Measurements from ENCODE around the gene SKAP2. TPM values are rescaled to one million over a fixed set of nuclear protein-coding genes. Genes with fewer than 3 reads are reported as not detected.

The SKAP2 gene
- total and polyA plus RNA-seq, 2 of the 4 experiments (the other 2 are of a cell fraction), result 5.7 to 7.4 TPM

DNA sequence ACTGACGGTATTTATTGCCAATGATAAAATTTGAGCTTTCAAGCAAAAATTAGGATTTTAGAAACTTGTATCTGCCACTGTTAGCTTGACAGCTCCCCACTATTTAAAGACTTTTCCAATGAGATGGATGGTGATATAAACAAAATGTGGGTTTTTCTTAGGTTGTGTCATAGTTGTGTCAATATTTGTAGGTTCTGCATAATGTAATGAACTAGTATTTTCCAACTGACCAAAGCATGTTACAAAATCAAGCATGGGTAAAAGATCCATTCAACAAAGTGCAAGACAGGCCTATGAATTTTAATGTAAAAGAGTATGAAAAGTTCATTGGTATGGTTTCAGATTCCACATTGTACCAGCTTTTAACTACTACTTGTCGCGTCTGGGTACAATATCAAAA lies 165.6 kb downstream of the SKAP2 start:
- ChIA-PET CTCF (interaction anchor here (1.2 kb wide), 1 partner anchor 412 kb away, joined by 3 read pairs; no protein-coding TSS in a partner anchor), POLR2A (ENCODE audit: unreplicated experiment) (no interaction called here)
- no peak for ATAC-seq (ENCODE audit: low read depth)
- WGBS, 2 experiments (ENCODE audit: extremely low coverage in 2 of 2, insufficient read length in 1 of 2), result no CpG with 5 or more reads among the region's 3 CpGs
- Histone ChIP-seq H4K5ac (ENCODE audit: low read depth, low read length) (no peak overlapping the region), H3K79me1 (ENCODE audit: low read depth in 1 of 2, low read length in 2 of 2) (no peaks in the 10 kb centered on the region), H3K9ac (ENCODE audit: low read depth, low read length) (no peak overlapping the region), H3K23ac (ENCODE audit: low read depth, low read length) (no peak overlapping the region), H3K27me3 (ENCODE audit: control insufficient read depth, insufficient read depth, low read length) (no peaks in the 10 kb centered on the region), H4K8ac (ENCODE audit: low read depth in 2 of 2, low read length in 2 of 2) (no peak overlapping the region), H3K18ac (ENCODE audit: low read depth, low read length) (no peak overlapping the region), H3K9me1 (ENCODE audit: insufficient read depth, low read length) (no peaks in the 10 kb centered on the region), H3K4me3 (ENCODE audit: insufficient read depth, low read depth, low read length) (no peak overlapping the region), H3K4me2 (ENCODE audit: low read depth, low read length) (no peak overlapping the region), H2BK5ac (ENCODE audit: low read depth, low read length, poor library complexity, severe bottlenecking) (no peak overlapping the region), H3K14ac (replicated peaks; ENCODE audit: low read depth, low read length) (no peak overlapping the region), H2BK20ac (ENCODE audit: low read depth, low read length) (no peak overlapping the region), H2AK5ac (ENCODE audit: low read depth, low read length) (no peak overlapping the region), H4K20me1 (ENCODE audit: insufficient read depth, low read length) (no peaks in the 10 kb centered on the region), H2BK120ac (ENCODE audit: low read depth, low read length) (no peak overlapping the region), H2BK15ac (ENCODE audit: low read depth, low read length) (no peak overlapping the region), H4K91ac (ENCODE audit: insufficient read depth, low read depth, low read length) (no peak overlapping the region), H3K9me3 (ENCODE audit: control insufficient read depth, insufficient read depth, low read length) (no peaks in the 10 kb centered on the region), H3K4ac (ENCODE audit: low read depth, low read length) (no peak overlapping the region), H2AFZ (replicated peaks; ENCODE audit: low read length, poor library complexity) (no peak overlapping the region), H3K27ac (ENCODE audit: insufficient read depth, low read length) (no peak overlapping the region), H2AK9ac (replicated peaks; ENCODE audit: low read depth, low read length, poor library complexity) (no peak overlapping the region), H3K56ac (ENCODE audit: extremely low read depth, insufficient read depth, low read length) (no peak overlapping the region), H3K4me1 (ENCODE audit: control insufficient read depth, insufficient read depth, low read length) (no peaks in the 10 kb centered on the region), H3K36me3 (ENCODE audit: control insufficient read depth, insufficient read depth, low read length) (no peaks in the 10 kb centered on the region)
- dilution Hi-C loops (cut with HindIII; ENCODE audit: low sequenced_read_pairs, unreplicated experiment), result no loop called here
- in situ Hi-C loops (cut with MboI; ENCODE audit: low sequenced_read_pairs), result no loop called here
- no TSS peak for BruUV-seq (replicated peaks)
- DNase-seq, result no peak
- TF ChIP-seq SMC3 (IDR thresholded peaks at IDR 0.05; ENCODE audit: low read depth, low read length), result no peak
- no peak for TF ChIP-seq CTCF (conservative IDR thresholded peaks at IDR 0.05; ENCODE audit: low read depth, low read length)
- TF ChIP-seq POLR2A (IDR thresholded peaks at IDR 0.05; ENCODE audit: low read depth, low read length), result no peak
- TF ChIP-seq FOS (IDR thresholded peaks at IDR 0.05; ENCODE audit: low read depth, low read length), result no peak
- no peak for TF ChIP-seq MAFK (IDR thresholded peaks at IDR 0.05; ENCODE audit: low read depth, low read length)
- no peak for TF ChIP-seq BHLHE40 (IDR thresholded peaks at IDR 0.05; ENCODE audit: low read depth, low read length)
- no peak for TF ChIP-seq MAZ (IDR thresholded peaks at IDR 0.05; ENCODE audit: borderline replicate concordance, low read depth, low read length)
- TF ChIP-seq, protein P1, sequence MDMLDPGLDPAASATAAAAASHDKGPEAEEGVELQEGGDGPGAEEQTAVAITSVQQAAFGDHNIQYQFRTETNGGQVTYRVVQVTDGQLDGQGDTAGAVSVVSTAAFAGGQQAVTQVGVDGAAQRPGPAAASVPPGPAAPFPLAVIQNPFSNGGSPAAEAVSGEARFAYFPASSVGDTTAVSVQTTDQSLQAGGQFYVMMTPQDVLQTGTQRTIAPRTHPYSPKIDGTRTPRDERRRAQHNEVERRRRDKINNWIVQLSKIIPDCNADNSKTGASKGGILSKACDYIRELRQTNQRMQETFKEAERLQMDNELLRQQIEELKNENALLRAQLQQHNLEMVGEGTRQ (IDR thresholded peaks at IDR 0.05; ENCODE audit: low read depth, low read length), result no peak
- no peak for TF ChIP-seq ELK1 (IDR thresholded peaks at IDR 0.05; ENCODE audit: borderline replicate concordance, low read depth, low read length)
- TF ChIP-seq CHD1 (IDR thresholded peaks at IDR 0.05; ENCODE audit: low read depth, low read length), result no peak
- TF ChIP-seq CEBPB (IDR thresholded peaks at IDR 0.05; ENCODE audit: low read depth, low read length), result no peak
- TF ChIP-seq RFX5 (IDR thresholded peaks at IDR 0.05; ENCODE audit: low read depth, low read length), result no peak
- TF ChIP-seq NFE2L2 (IDR thresholded peaks at IDR 0.05; ENCODE audit: low read depth, low read length), result no peak
- TF ChIP-seq RCOR1 (IDR thresholded peaks at IDR 0.05; ENCODE audit: insufficient replicate concordance, low read length), result no peak
- intact Hi-C loops (cut with micrococcal nuclease), result no loop called here
